HepG2 (cell line): Measurements from ENCODE around the gene SHF. TPM values are rescaled to one million over a fixed set of nuclear protein-coding genes. Genes with fewer than 3 reads are reported as not detected.
A peak's percentile ranks its signal among the peaks of the same experiment; 100 is the strongest.

ENCODE experiments used
- BCLAF1 ChIP-seq: fragments of 450-650 bp; IDR thresholded peaks from 2 replicates; pipeline ENCODE4 v1.6.1; 2017; ENCODE audit warnings: mild to moderate bottlenecking
- CSRNP1 ChIP-seq: sonication (generic); formaldehyde crosslinking; IDR thresholded peaks from 2 replicates; pipeline ENCODE4 v1.8.1; 2023; ENCODE audit warnings: mild to moderate bottlenecking, missing genetic modification reagents
- MLXIP ChIP-seq: sonication (generic); formaldehyde crosslinking; IDR thresholded peaks from 2 replicates; pipeline ENCODE4 v1.9.0; 2021; ENCODE audit warnings: missing genetic modification reagents, borderline replicate concordance
- NFYB ChIP-seq: sonication (generic); formaldehyde crosslinking; IDR thresholded peaks from 2 replicates; pipeline ENCODE4 v1.4.0; 2020; ENCODE audit warnings: missing genetic modification reagents
- REL ChIP-seq: sonication (generic); formaldehyde crosslinking; conservative IDR thresholded peaks from 2 replicates; pipeline ENCODE4 v1.8.0; 2022; ENCODE audit warnings: mild to moderate bottlenecking, missing genetic modification reagents, moderate library complexity
- SALL2 ChIP-seq: sonication (generic); formaldehyde crosslinking; IDR thresholded peaks from 2 replicates; pipeline ENCODE4 v1.8.1; 2023; ENCODE audit warnings: mild to moderate bottlenecking, missing genetic modification reagents, inconsistent platforms
- SYNCRIP ChIP-seq: fragments of 200-400 bp; formaldehyde crosslinking; IDR thresholded peaks from 2 replicates; pipeline ENCODE4 v1.6.1; 2018; ENCODE audit warnings: mild to moderate bottlenecking, low read depth, low read length; ENCODE audit not compliant: insufficient read depth
- ZBTB39 ChIP-seq: sonication (generic); formaldehyde crosslinking; IDR thresholded peaks from 2 replicates; pipeline ENCODE4 v1.5.0; 2020; ENCODE audit warnings: missing genetic modification reagents
- ZIK1 ChIP-seq: sonication (generic); formaldehyde crosslinking; IDR thresholded peaks from 2 replicates; pipeline ENCODE4 v1.5.0; 2020; ENCODE audit warnings: mild to moderate bottlenecking, low read depth, missing genetic modification reagents, borderline replicate concordance
- ZNF317 ChIP-seq: sonication (generic); formaldehyde crosslinking; IDR thresholded peaks from 2 replicates; pipeline ENCODE4 v1.5.0; 2020; ENCODE audit warnings: mild to moderate bottlenecking, missing genetic modification reagents
- ZNF383 ChIP-seq: sonication (generic); formaldehyde crosslinking; IDR thresholded peaks from 2 replicates; pipeline ENCODE4 v1.4.0; 2020; ENCODE audit warnings: missing genetic modification reagents, mild to moderate bottlenecking, borderline replicate concordance
- ZNF484 ChIP-seq: sonication (generic); formaldehyde crosslinking; IDR thresholded peaks from 2 replicates; pipeline ENCODE4 v1.5.1; 2020; ENCODE audit warnings: mild to moderate bottlenecking, low read depth, missing genetic modification reagents, borderline replicate concordance
- ZNF589 ChIP-seq: sonication (generic); formaldehyde crosslinking; conservative IDR thresholded peaks from 2 replicates; pipeline ENCODE4 v1.8.0; 2022; ENCODE audit warnings: mild to moderate bottlenecking, moderate library complexity, missing genetic modification reagents
- ZNF615 ChIP-seq: sonication (generic); formaldehyde crosslinking; IDR thresholded peaks from 2 replicates; pipeline ENCODE4 v1.5.0; 2020; ENCODE audit warnings: mild to moderate bottlenecking, missing genetic modification reagents, borderline replicate concordance
- ZNF709 ChIP-seq: sonication (generic); formaldehyde crosslinking; IDR thresholded peaks from 2 replicates; pipeline ENCODE4 v1.5.0; 2020; ENCODE audit warnings: mild to moderate bottlenecking, missing genetic modification reagents
- ZNF710 ChIP-seq: sonication (generic); formaldehyde crosslinking; IDR thresholded peaks from 2 replicates; pipeline ENCODE4 v1.5.0; 2020; ENCODE audit warnings: mild to moderate bottlenecking, missing genetic modification reagents, borderline replicate concordance
- polyA plus RNA-seq, 8 experiments: library from polyadenylated mRNA; depleted of rRNA in 3 of 8; stranded (reverse) in 7 of 8; unstranded in 1 of 8; fragments of >200 nt; fragmentation: Illumina TruSeq in 4 of 8; extraction: Trizol in 4 of 8; gene quantifications; 2 replicates each; pipeline versions ENCODE4 v1.2.1 to v1.2.3, GENCODE V29; 2011 to 2016; ENCODE audit warnings: low read depth in 4 of 8, missing spikeins in 1 of 8, mixed read lengths in 1 of 8; ENCODE audit not compliant: insufficient read depth in 1 of 8
- total RNA-seq, 5 experiments: library from RNA; depleted of rRNA; stranded (reverse); fragments of >200 nt; fragmentation: Illumina TruSeq; extraction: Trizol; gene quantifications; 2 replicates each; pipeline ENCODE4 v1.2.3, GENCODE V29; 2016; ENCODE audit warnings: low read depth in 1 of 5

Gene SHF
- total and polyA plus RNA-seq, 2 of the 13 experiments (the other 11 are each of a cell fraction or from before 2014, with no cell fraction given): 20.9 to 25.5 TPM

- TF ChIP-seq ZNF484 (CRISPR knock-in tag) (no peak), ZNF709 (CRISPR knock-in tag) (no peak), MLXIP (CRISPR knock-in tag) (no peak), REL (CRISPR knock-in tag) (0 out of 2 replicates have a peak, but pooled peaks have one; percentile 49), ZNF710 (CRISPR knock-in tag) (0 out of 2 replicates have a peak, but pooled peaks have one; percentile 18), ZNF383 (CRISPR knock-in tag) (no peak), BCLAF1 (no peak), SALL2 (CRISPR knock-in tag) (no peak), ZNF317 (CRISPR knock-in tag) (peak; percentile 72), CSRNP1 (CRISPR knock-in tag) (no peak), ZNF589 (peak; percentile 71; the same call in 1 of the 2 replicates), ZNF615 (CRISPR knock-in tag) (no peak), NFYB (CRISPR knock-in tag) (peak; percentile 14), ZIK1 (CRISPR knock-in tag) (no peak), ZBTB39 (CRISPR knock-in tag) (no peak), SYNCRIP (no peak)
Measured at GRCh38 chr15:45200799-45201556, 13.2 kb upstream of the SHF start (continued).
